AG10803 (cell line): ENCODE results near the gene GALNT18.

ENCODE experiments used
- DNase-seq: peaks from one replicate; pipeline ENCODE4 v3.0.0; 2010; ENCODE audit warnings: low read depth
- H3K4me3 ChIP-seq: 2 replicates; pipeline ENCODE4 v1.5.1; 2011; ENCODE audit warnings: mild to moderate bottlenecking, low read length, control low read depth
- CTCF ChIP-seq: conservative IDR thresholded peaks from 2 replicates; pipeline ENCODE4 v1.5.1; 2011; ENCODE audit warnings: mild to moderate bottlenecking, low read length, control low read depth, inconsistent platforms

Gene GALNT18

DNA sequence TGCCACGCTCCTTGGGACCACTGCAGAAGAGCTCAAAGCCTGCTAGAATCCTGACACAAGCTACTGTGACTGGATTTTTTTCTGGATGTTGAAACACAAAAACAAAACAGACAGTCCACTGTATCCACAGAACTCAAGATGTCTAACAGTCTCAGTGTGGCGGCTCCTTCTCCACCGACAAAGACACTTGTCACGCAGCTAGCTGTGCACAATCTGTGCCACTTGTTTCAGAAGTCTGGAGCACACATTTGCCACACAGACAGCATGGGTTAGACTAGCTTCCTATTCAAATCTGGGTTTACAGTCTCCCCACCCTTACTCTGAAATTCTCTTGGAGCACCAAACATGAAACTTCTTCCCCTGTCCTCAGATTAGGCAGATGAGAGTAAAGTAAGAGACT, 99.2 kb downstream of the GALNT18 start:
- no peak for DNase-seq
- no peak overlapping the region for H3K4me3 ChIP-seq
- no peak for TF ChIP-seq CTCF

DNA sequence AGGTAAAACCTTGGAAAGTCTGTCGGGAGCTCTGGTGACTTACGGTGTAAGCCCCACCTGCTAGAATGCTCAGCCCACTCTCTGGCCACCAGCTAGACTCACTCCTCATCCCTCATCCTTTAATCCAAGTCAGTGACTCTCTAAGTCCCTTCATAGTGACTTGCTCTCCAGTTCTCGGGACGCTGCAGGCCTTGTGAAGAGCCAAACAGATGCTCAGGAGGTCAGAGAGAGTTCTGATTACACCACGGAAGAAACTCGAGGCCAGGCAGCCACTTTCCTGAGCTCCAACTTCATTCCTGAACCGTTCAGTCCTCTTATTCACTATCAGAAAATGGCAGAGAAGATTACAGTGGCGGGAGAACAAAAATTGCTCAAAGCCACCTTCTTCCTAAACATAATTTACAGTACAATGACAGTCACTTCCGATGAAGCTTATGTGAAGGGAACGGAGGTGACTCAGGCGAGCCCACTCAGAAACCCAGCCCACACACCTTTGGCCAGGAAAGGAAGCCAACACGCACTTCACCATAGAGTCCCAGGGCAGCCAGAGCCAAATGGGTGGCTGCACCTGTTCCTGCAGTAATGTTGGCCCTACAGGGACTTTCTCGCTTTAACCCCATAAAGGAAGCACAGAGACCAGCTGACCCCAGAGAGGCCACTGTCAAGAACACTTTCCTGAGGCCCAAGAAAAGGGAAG, 100.4 kb downstream of the GALNT18 start:
- no peak for TF ChIP-seq CTCF
- no peak overlapping the region for H3K4me3 ChIP-seq
- DNase-seq: no peak

- H3K4me3 ChIP-seq: no peak overlapping the region
- no peak for DNase-seq
- TF ChIP-seq CTCF: no peak
Observed at GRCh38 chr11:11520231-11521015, 101.4 kb downstream of the GALNT18 start.

DNA sequence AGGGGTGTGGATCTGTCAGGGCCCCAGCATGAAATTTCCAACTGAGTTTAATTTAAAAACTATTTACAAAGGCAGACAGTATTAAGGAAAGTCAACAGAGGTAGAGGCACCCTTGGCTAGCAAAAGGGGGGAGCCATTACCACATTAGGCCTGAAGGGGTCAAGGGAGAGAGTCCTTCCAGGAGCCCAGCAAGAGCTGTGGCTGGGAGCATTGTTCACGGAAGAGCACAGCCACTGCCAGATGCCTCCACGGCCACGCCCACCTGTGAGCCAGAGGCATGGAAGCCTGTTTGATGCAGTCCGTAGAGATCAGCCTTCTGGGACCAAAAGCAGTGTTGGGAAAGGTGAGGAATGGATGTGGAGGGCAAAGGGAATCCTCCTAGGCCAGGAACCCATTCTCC, 102.6 kb downstream of the GALNT18 start:
- DNase-seq: no peak
- no peak overlapping the region for H3K4me3 ChIP-seq
- no peak for TF ChIP-seq CTCF

DNA sequence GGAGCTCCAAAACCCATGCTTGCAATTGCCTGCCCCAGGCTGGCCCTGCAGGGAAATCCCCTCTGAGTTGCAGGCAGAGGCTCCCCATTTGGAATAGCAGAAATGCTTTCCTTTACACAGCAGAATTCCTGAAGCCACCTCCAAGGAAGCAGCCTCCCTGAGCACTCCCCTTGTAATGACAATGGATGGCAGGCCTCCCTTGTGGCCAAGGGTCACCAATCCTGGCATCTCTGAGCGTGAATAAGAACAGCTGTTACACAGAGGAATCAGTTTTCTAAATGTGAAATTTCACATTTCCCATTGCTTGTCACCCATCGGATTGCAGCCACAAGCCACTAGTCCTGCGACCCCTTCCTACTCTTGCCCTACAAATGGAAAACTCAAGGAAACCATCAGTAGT, 107.6 kb downstream of the GALNT18 start:
- no peak for DNase-seq
- H3K4me3 ChIP-seq: no peak overlapping the region
- no peak for TF ChIP-seq CTCF

DNA sequence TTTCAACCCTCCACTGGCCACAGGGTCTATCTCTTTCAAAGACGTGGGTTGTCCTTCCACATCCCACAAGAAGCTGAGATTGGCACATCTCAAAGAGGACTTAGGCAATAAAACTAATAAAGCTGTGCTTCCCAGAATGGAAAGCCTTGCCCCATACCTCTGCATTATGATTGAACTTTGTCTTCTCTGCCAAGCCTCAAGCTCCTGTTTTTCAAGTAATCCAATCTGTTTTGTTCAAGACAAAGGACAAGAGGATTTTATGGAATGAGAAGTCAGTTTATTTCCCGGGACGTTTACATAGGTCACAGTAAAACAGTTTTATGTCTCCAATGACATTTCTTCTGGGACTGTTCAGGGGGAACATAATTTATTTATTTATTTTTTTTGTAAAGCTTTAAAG, 108.4 kb downstream of the GALNT18 start:
- TF ChIP-seq CTCF: no peak
- peak; percentile 37 for DNase-seq
- no peak overlapping the region for H3K4me3 ChIP-seq

DNA sequence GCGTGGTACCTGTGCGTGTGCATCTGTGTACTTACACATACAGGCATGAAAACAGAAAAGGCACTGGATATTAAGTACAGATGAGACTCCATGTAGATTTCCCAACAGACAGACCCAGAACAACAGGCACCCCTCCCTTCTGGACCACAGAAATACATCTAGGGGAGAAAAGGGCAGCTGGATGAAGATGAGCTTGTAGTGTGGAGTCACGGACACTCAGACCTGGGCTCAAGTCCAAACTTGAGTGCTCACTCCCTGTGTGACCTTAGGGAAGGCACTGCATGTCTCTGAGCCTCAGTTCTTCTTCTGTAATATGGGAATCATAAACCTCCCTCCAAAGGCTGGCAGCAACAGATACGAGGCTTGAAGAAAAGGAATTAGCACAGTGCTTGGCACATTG, 108.9 kb downstream of the GALNT18 start:
- no peak overlapping the region for H3K4me3 ChIP-seq
- peak; percentile 1 for DNase-seq
- TF ChIP-seq CTCF: no peak
